Tibial nerve (tissue), 4 donors: ENCODE results near the gene MGMT.

ENCODE experiments used
- CTCF ChIP-seq, 5 experiments: fragments of 200-600 bp in 3 of 5; fragments of 450-650 bp in 2 of 5; sonication (generic) in 3 of 5; IDR thresholded peaks; one replicate each; pipeline ENCODE4 v1.5.1; 2016 to 2019; ENCODE audit warnings: antibody characterized with exemption in 5 of 5, mild to moderate bottlenecking in 3 of 5, moderate library complexity in 2 of 5
- EP300 ChIP-seq, 2 donors: sonication (generic); formaldehyde crosslinking; IDR thresholded peaks; one replicate each; pipeline ENCODE4 v1.6.1; 2017; ENCODE audit warnings: antibody characterized with exemption in 2 of 2, mild to moderate bottlenecking in 1 of 2
- POLR2A ChIP-seq, 2 donors: fragments of 450-650 bp; IDR thresholded peaks; one replicate each; pipeline ENCODE4 v1.6.1; 2017; ENCODE audit warnings: antibody characterized with exemption in 2 of 2, mild to moderate bottlenecking in 2 of 2, moderate library complexity in 2 of 2

GRCh38 chr10:129637010-129637409 lies 170.0 kb downstream of the MGMT start:
- TF ChIP-seq CTCF (IDR thresholded peaks at IDR 0.05) (no peak), POLR2A (IDR thresholded peaks at IDR 0.05) (no peak), EP300 (IDR thresholded peaks at IDR 0.05) (no peak)
